Nephron progenitor cell (in vitro differentiated cells): ENCODE measurements around the gene ZIK1.

ENCODE experiments used
- DNase-seq: peaks from one replicate; pipeline ENCODE4 v3.0.0; 2021
- H3K27ac Mint-ChIP-seq: 2 replicates; pipeline ENCODE4 v1.8.0; 2021; ENCODE audit warnings: mild to moderate bottlenecking, moderate library complexity, mixed read lengths
- H3K27me3 Mint-ChIP-seq: 2 replicates; pipeline ENCODE4 v1.8.0; 2021; ENCODE audit warnings: mild to moderate bottlenecking, low read depth, mixed read lengths; ENCODE audit not compliant: poor library complexity
- H3K36me3 Mint-ChIP-seq: 2 replicates; pipeline ENCODE4 v1.8.0; 2021; ENCODE audit warnings: low read depth, mixed read lengths
- H3K4me1 Mint-ChIP-seq: 2 replicates; pipeline ENCODE4 v1.8.0; 2021; ENCODE audit warnings: mixed read lengths
- H3K4me3 Mint-ChIP-seq: 2 replicates; pipeline ENCODE4 v1.8.0; 2021; ENCODE audit warnings: mild to moderate bottlenecking, moderate library complexity, mixed read lengths
- H3K9me3 Mint-ChIP-seq: 2 replicates; pipeline ENCODE4 v1.8.0; 2021; ENCODE audit warnings: mild to moderate bottlenecking, moderate library complexity, mixed read lengths
- TF ChIP-seq, protein P1 (sequence below): fragments of 200-600 bp; sonication (generic); IDR thresholded peaks from 2 replicates; pipeline ENCODE4 v1.5.0; 2021; ENCODE audit warnings: antibody characterized with exemption

The ZIK1 gene

DNA sequence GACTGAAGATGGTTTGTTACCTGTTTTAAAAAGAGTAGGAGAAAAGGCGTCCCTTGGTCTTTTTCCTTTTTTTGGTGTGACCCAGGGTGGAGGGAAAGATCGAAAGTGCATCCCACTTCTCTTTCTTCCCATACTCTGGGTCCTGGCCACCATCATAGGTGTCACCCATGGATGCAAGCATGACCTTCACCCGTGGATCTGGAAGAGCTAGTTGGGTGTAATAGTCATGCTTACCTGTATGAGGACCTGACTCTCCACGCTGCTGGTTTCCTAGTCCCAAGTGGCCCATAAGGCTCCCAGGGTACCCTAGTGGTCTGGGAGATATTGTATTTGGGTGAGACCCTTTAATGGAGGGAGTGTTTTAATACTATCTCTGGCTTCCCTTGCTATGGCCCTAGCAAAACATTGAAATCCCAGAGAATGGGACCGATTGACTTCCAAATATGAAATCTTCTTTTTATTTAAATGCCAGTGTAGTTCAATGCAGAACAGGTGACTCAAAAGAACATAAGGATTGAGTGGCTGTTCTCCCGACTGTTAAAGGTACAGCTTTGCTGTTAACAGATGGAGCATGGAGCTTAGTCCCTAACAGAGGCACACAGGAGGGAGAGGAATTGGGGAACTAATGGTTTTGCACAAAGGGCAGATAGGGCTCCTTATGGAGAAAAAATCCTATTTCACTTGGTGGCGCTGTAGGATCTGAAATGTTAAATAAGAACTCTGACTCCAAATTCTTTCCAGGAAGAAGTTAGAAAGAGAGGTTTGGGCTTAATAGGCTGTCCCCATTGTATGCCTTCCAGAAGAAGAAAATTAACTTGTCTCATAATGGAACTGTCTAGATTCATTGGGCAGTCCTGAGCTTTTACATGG, 17.3 kb upstream of the ZIK1 start:
- TF ChIP-seq, protein P1, sequence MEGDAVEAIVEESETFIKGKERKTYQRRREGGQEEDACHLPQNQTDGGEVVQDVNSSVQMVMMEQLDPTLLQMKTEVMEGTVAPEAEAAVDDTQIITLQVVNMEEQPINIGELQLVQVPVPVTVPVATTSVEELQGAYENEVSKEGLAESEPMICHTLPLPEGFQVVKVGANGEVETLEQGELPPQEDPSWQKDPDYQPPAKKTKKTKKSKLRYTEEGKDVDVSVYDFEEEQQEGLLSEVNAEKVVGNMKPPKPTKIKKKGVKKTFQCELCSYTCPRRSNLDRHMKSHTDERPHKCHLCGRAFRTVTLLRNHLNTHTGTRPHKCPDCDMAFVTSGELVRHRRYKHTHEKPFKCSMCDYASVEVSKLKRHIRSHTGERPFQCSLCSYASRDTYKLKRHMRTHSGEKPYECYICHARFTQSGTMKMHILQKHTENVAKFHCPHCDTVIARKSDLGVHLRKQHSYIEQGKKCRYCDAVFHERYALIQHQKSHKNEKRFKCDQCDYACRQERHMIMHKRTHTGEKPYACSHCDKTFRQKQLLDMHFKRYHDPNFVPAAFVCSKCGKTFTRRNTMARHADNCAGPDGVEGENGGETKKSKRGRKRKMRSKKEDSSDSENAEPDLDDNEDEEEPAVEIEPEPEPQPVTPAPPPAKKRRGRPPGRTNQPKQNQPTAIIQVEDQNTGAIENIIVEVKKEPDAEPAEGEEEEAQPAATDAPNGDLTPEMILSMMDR: no peak
- Mint-ChIP-seq H3K9me3 (peaks cover 99% of the 10 kb centered on the region), H3K36me3 (peaks cover 32% of the 10 kb centered on the region), H3K4me1 (no peaks in the 10 kb centered on the region), H3K27me3 (peaks cover 7% of the 10 kb centered on the region), H3K27ac (no peak overlapping the region), H3K4me3 (no peak overlapping the region)
- DNase-seq: no peak

DNA sequence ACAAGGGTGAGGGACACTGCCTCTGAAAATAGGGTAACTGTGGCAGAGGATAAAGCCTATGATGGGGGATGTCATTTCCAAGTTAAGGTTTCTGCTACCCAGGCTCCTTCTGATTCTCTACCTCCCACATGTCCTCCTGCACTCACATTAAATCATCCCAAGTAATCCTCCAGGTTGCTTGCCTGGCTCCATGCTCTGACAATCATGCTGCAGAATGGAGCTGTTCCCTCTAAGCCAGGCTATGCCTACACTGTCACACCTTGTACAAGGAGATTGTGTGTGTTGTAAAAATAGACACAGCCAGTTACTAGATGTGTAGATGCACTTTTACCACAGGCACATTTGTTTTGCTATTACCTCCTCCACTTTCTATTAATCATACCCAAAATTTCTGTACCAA, 13.2 kb upstream of the ZIK1 start:
- Mint-ChIP-seq H3K27ac (no peak overlapping the region), H3K4me3 (no peak overlapping the region), H3K27me3 (peaks cover 5% of the 10 kb centered on the region), H3K4me1 (no peaks in the 10 kb centered on the region), H3K9me3 (peaks cover 100% of the 10 kb centered on the region), H3K36me3 (peaks cover 69% of the 10 kb centered on the region)
- TF ChIP-seq, protein P1: no peak
- DNase-seq: no peak

DNA sequence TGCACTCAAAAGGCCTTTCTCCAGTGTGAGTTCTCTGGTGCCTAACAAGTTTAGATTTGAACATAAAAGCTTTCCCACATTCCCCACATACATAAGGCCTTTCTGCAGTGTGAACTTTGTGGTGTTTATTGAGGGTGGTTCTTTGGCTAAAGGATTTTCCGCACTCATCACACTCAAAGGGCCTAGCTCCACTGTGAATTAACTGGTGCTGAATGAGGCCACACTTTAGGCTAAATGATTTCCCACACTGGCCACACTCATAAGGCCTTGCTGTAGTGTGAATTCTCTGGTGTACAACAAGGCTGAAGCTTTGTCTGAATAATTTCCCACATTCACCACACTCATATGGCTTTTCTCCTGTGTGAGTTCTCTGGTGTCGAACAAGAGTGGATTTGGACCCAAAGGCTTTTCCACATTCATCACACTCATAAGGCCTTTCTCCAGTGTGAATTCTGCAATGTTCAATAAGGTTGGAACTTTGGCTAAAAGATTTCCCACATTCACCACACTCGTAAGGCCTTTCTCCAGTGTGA, 11.5 kb upstream of the ZIK1 start:
- Mint-ChIP-seq H3K27me3 (peaks cover 5% of the 10 kb centered on the region), H3K4me3 (no peak overlapping the region), H3K9me3 (peaks cover 100% of the 10 kb centered on the region), H3K27ac (no peak overlapping the region), H3K4me1 (peaks cover under 1% of the 10 kb centered on the region), H3K36me3 (peaks cover 87% of the 10 kb centered on the region)
- TF ChIP-seq, protein P1: no peak
- DNase-seq: no peak

DNA sequence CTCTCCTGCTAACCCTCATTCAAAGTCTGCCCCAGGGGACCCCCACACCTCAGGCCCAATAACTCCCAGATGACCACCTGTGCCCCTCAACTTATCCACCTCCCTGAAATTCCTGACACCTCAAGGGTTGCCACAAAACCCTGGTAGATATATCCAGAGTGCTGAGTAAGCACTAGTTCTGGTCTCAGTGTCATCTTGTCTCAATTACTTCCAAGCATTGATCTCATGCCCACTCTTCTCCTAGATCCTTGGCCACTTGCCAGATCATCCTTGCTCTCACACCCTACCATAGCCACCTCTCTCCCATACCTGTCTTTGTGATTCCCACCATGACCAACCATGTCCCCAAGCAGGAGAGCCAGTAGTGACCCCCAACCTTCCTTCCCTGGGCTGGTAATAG, 7.3 kb upstream of the ZIK1 start:
- Mint-ChIP-seq H3K36me3 (peaks cover 78% of the 10 kb centered on the region), H3K9me3 (peaks cover 99% of the 10 kb centered on the region), H3K27ac (no peak overlapping the region), H3K27me3 (peaks cover 16% of the 10 kb centered on the region), H3K4me3 (peak overlapping the region; percentile 56), H3K4me1 (peaks cover 9% of the 10 kb centered on the region)
- TF ChIP-seq, protein P1: no peak
- no peak for DNase-seq

DNA sequence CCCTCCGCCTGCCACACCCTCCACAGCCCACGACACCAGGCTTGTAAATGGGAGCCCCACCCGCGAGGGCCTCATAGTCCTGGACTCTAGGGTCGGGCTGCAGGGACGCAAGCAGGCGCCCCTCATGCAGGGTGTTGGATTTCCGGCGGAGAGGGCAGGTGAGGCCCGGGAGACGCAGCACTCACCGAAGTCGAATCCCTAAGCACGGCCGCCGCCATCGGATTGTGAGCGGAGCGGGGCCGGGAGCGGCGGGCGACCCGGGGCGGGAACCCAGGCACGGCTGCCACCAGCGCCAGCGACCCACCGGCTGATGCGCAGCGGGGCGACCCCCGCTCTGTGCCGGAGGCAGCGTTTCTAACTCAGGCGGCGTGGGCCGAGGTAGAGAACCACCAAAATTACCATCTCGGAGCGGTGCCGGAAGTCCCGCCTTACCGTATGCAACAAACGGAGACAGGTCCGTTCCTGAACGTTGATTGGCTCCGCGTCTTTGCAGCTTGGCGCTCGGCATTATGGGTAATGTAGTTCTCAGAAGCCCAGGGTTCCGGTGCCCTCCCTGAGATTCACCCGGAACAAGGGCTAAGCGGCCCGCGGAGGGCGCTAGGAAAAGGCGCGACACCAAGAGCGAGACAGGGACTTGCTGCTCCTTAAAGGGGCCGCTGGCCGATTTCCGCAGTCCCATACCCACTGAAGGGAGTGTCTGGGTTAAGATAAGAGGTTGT, 5.3 kb upstream of the ZIK1 start, which contains the start of gene ZNF416:
Gene ZNF416 (minus strand): TSS at position 425 of the 719 bp plus-strand sequence. CDS start 207 bp downstream, at position 218.
- no peak within 1 kb of the TSS for H3K27ac Mint-ChIP-seq
- peaks cover 11% of the 10 kb centered on the region for H3K4me1 Mint-ChIP-seq
- peaks cover 98% of the 10 kb centered on the region for H3K9me3 Mint-ChIP-seq
- peaks cover 27% of the 10 kb centered on the region for H3K27me3 Mint-ChIP-seq
- TF ChIP-seq, protein P1: no peak
- DNase-seq: peak; percentile 92
- peaks cover 66% of the 10 kb centered on the region for H3K36me3 Mint-ChIP-seq
- peak within 1 kb of the TSS; percentile 86 for H3K4me3 Mint-ChIP-seq
